HG03159 (cell line): ENCODE measurements around the gene KANK2.

Experiments used
- ATAC-seq: cut with Tn5 transposase; IDR thresholded peaks from one replicate; pipeline ENCODE4 v1.9.1; 2021; ENCODE audit warnings: mild to moderate bottlenecking, moderate library complexity; ENCODE audit not compliant: unreplicated experiment

The KANK2 gene

DNA sequence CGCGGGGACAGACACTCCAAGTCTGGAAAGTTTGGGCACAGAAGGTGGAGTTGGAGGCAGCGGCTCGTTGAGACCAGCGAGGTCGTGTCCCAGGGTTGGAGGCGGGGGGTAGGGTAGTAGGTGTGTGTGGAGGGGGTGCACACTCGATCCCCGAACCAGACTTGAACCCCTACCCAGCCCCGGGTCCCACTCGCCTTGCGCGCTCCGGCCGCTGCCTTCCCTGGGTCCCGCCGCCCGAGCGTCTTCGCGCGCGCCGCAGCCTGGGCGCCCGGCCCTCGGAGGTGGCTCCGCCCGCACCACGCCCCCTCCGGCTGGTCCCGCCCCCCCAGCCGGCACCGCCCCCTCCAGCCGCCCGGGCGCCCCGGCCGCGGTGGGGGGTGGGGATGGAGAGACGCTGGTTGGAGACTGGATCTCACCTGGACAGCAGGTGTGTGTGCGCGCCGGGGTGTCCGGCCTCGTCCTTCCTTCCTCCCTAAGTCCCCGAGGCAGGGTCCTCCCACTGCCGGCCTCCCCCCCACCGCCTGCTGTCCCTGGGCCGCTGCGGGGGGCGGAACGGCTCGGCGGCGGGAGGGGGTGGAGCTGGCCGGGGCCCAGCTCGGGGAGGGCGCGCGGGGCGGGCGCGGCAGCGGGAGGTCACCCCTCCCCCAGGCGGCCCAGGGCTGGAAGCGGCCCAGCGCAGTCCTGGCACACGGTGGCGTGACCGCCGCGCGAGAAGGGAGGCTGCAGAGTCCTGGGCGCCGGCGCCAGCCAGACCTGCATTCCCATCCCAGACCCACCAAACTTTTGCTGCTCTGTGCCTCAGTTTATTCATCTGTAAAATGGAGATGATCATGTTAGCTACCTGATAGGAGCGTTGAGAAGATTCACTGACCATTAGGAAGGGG, at the start of gene KANK2:
Gene KANK2, minus strand, starts transcription at position 255 of the 884 bp plus-strand sequence. CDS start 3,034 bp downstream, outside the sequence.
- ATAC-seq, result peak; percentile 64

DNA sequence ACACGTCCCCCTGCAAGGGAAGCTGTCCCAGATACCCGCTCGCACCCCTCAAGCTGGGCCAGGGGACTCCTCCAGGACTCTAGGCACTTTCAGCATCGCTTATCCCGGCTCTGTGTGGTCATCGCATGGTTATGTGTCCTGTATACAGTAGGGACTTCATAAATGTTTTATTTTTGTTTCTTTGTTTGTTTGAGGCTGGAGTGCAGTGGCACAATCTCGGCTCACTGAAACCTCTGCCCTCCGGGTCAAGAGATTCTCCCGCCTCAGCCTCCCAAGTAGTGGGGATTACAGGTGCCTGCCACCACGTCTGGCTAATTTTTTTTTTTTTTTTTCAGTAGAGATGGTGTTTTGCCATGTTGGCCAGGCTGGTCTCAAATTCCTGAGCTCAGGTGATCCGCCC, 49.6 kb upstream of the KANK2 start:
- no peak for ATAC-seq

DNA sequence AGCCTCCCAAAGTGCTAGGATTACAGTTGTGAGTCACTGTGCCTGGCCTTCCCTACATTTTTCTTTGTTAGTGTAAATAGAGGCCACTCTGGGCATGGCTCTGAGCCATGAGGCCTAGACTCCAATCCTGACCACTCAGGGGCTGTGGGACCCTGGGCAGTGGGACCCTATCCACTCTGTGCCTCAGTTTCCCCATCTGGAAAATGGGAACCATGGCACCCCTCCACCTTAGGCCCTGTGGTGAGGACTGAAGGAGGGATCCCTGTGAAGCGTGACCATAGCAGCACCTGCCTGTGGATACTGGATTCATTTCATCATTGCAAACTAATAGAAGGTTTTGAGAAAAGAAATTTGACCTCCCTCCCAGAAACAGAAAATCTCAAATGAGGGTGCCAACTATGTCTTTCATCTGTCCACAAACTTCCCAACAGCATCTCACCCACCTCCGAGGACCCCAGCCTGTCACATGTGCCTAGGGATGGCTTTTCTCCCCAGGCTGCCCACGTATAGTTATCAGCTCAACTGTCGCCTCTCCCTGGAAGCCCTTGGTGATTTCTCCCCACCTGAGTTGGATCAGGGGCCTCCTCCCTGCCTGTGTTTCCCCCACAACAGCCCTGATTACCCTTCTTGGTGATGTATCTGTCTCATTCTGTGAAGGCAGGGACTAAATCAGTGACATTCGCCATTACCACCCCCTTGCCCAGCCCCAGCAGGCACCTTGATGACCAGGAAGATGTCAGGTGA, 47.7 kb upstream of the KANK2 start:
- no peak for ATAC-seq

DNA sequence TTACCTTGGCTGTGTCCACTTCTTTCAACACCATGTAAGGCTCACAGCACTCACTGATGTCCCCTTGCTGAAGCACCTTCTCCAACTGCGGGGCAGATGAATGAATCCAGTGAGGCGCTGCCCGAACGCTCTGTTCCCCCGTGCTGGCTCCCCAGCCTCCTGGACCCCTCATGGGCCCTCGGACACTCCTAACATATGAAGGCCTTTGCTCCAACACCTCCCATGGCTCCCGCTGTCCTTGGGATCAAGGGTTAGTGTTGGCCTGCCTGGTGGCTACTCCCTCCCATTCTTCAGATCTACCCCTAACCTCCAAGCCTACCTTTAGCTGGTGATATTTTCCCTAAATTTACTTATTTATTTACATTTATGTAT, 46.4 kb upstream of the KANK2 start:
- no peak for ATAC-seq

DNA sequence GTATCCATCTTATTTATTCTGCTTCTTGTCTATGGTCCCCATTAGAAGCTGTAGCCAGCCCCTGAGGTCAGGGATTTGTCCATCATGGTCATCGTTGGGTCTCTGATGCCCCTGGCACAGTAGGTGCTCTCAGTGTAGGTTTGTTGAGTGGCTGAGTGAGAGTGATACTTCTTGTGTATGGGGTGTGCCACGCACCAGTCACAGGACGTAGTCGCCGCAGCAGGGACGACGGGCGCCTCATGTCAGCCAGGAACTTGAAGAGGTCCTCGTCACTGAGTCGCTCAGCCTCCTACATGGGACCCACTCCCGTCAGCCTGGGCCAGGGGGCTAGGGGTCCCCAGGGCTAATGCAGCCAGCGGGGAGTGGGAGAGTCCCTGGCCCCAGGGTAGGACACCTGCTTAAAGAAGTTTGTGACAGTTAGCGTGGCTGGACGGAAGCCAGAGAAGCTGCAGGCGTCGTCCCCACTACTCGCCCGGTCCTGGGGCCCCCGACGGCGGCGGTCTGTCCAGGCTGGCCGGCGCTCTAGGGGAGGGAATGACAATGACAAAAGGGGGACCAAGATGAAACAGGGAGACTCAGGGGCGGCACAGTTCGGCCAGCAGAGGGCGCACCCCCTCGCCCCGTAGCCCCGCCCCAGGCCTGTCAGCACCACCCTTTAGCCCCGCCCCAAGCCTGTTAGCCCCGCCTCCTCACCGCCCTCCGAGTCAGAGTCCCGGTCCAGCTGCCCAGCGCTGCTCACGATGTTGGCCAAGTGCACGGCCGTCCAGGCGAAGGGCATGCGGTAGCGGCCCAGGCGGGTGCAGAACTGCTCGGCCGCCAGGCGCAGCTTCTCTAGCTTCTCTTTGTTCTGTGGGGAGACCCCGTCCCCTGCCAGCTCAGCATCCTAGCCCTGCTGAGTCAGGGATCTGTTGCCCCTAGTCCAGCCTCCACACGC, 45.8 kb upstream of the KANK2 start:
- ATAC-seq, result no peak

DNA sequence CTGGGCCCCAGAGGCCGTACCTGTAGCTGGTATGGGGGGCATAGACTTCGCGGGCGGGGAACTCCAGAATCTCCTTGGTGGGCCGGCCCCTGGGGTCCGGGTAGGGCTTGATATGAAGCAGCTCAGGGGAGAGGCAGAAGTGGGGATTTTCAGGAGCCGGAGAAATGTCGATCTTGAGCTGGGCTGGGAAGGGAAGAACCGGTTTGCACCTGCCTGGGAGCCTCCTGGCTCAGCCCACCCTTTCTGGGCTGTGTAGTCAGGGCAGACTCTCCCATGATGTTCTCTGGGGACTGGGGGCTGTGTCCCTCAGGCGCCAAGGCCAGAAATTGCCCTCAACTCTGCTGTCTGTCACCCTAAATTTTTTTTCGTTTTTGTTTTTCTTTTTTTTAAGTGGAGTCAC, 44.7 kb upstream of the KANK2 start:
- ATAC-seq, result no peak

DNA sequence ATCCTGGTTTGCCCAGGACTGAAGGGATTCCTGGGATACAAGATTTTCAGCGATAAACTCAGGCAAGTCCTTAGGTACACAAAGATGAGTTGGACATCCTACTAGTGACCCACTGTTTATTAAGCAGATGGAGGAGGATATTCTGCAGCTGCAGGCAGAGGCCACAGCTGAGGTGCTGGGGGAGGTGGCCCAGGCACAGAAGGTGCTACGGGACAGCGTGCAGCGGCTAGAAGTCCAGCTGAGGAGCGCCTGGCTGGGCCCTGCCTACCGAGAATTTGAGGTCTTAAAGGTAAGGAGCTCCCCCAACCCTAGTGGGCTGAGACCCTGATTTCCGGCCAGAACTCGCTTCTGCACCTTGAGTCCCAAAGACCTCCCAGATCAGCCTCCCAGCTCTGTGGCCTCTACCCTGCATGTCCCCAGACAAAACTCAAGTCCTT, 42.7 kb upstream of the KANK2 start:
- no peak for ATAC-seq

DNA sequence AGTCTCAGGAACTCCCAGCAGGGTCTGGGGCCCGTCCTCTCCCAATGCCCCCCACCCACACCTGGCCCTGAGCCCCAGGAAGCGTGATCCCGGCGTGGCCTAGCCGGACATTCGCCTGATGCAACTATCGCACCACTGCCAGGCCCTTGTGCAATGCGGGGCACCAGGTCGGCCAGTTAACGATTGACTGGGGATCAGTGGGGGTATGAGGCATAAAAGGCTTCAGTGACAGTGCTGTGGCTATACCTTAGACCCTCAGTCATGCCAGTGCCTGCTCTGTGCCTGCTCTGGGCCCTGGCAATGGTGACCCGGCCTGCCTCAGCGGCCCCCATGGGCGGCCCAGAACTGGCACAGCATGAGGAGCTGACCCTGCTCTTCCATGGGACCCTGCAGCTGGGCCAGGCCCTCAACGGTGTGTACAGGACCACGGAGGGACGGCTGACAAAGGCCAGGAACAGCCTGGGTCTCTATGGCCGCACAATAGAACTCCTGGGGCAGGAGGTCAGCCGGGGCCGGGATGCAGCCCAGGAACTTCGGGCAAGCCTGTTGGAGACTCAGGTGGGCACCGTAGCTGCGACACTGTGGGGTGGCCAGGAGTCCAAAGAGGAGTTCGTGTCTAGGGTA, 42.1 kb upstream of the KANK2 start, which contains the start of gene ANGPTL8:
Gene ANGPTL8, plus strand, starts transcription at position 243 of the 624 bp plus-strand sequence. Its CDS starts 19 bp downstream, at position 262.
- no peak for ATAC-seq

DNA sequence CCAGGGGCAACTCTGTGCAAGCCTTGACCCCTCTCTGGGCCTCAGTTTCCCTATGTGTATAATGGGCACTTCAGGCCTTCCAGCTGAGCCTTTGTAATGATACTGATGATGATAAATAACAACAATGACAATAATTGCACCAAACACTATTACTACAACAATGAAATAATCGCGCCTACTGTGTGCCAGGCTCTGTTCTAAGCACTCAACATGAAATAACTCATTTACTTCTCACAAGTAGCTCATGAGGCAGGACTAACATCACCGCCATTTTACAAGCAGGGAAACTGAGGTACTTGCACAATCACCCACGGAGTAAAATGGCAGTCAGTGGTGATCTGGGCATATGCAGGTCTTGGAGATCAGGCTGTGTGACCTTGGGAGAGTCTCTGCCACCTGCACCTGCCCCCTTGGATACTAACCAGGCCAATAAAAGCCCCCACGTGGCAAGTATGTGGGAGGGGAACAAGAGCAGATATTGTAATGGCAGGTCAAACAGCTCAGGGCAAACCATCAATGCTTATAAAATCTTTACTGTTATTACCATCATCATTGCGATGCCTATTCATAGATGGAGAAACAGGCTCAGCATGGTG, 41.5 kb upstream of the KANK2 start:
- no peak for ATAC-seq

DNA sequence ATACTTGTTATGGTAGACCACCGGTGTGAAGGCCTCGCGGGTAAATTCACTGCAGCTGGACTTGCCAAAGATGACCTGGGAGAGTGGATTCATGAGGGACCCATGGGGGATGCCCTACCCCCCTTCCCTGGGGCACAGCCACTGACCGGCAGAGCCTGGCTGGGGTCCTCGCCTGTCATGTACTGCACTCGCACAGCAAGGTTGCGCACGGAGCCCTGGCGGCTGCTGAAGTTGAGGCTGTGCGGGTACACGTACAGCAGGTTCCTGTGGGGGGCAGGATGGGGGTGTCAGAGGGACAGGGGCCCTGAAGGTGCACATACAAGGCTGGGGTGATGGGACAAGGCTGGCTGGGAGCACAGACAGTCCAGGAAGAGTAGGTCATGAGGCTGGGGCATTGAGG, 40.7 kb upstream of the KANK2 start:
- ATAC-seq, result no peak

DNA sequence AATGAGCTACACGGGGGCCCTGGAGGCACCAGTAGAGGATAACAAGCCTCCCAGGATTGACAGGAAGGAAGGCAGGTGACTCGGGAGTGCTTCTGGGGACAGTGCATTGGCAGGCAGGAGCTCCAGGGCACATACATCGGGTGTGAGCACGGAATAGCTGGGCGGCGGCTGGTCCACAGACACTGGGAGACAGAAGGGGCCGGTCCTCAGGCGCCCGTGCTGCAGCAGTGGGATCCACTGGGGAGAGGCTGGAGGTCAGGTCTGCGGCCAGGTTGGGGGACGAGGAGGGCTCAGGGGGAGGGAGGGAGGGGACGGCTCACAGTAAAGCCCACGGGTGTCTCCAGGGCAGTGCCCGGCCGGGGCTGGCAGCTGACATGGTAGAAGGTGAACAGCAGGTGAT, 40.0 kb upstream of the KANK2 start:
- no peak for ATAC-seq

DNA sequence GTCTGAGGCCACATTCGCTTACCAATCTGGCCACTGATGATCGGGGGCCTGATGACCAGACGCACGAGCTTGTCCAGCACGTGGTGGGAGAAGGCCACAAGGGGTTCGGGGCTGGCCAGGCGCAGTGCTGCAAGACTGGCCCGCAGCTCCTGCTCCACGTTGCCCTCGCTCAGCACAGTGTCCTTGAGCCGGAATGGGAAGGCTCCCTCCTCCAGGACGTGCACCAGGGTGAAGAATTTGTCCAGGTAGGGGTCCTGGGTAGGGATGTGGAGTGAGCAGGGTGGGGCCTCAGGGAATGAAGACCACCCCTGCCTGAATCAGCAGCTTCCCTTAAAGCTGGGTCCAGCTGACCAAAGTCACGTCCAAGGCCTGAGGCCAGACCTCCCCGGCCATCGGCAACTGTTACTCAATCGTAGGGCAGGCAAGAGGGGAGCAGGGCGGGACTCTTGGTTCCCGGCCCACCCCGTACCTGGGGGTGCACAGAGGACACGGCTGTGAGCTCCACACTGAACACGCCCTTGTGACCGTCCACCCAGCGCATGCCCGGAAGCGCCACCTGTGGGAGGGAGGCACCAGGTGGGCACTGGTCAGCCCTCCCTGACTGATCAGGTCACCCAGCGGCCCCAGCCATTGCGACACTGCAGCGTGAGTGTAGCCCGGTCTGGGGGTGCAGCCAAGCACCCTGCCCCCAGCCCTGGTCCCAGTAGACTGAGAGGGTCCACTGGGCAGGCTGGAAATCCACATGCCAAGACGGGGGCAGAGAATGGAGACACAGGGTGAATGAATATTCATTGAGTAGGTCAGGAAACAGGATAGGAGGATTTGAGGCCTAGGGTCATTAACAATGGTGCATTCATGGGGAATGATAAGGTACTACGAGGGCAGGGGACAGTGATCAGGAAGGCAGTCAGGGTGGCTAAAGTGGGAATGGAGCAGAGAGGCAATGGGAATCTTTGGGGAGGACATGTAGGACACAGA, 39.3 kb upstream of the KANK2 start:
- no peak for ATAC-seq

DNA sequence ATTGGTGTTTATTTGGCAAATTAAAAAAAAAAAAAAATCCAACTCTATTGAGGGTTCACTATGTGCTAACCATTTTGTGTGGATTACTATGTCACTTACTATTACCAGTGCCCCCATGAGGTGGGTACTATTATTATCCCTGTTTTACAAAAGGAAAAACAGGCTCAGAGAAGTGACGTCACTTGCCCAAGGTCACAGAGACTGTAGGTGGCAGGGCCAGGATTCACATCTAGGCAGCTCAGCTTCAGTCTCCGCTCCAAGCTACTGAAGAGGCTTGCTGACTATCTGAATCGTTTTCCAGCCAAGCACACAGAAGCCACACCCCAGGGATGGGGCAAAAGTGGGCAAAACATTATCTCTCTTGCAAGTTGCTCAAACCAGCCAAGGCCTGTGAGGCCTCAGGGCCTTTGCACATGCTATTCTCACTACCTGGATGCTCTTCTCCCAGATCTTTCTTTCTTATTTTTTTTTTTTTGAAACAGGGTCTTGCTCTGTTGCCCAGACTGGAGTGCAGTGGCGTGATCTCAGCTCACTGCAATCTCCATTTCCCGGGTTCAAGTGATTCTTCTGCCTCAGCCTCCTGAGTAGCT, 37.2 kb upstream of the KANK2 start:
- ATAC-seq, result no peak

DNA sequence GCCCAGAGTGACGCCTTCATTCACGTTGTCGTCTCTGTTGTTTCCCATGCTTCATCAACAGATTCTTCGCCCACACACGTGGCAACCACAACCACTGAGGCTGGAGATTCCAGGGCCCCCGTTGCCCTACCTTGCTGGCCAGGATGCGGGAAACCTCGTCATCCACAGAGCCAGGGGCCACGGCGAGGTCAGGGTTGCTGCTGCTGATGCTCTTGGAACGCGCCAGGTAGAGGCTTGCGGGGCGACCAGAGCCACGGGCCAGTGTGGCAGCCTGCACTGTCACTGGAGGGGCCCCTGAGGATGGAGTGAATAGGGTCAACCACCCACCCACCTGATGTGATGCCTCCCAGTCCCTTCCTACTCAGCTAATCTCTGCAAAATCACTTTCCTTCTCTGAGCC, 35.7 kb upstream of the KANK2 start:
- no peak for ATAC-seq

DNA sequence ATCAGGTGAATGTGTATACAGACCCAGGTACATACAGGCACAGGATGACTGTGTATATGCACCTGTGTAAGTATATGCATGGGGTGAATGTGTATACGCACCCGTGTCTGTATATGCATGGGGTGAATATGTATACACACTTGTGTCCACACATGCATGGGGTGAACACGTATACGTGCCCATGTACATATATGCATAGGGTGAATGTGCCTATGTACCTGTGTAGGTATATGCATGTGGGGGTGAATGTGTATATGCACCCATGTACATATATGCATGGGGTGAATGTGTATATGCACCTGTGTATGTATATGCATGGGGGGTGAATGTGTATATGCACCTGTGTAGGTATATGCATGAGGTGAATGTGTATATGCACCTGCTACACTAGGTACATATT, 35.2 kb upstream of the KANK2 start:
- ATAC-seq, result no peak

DNA sequence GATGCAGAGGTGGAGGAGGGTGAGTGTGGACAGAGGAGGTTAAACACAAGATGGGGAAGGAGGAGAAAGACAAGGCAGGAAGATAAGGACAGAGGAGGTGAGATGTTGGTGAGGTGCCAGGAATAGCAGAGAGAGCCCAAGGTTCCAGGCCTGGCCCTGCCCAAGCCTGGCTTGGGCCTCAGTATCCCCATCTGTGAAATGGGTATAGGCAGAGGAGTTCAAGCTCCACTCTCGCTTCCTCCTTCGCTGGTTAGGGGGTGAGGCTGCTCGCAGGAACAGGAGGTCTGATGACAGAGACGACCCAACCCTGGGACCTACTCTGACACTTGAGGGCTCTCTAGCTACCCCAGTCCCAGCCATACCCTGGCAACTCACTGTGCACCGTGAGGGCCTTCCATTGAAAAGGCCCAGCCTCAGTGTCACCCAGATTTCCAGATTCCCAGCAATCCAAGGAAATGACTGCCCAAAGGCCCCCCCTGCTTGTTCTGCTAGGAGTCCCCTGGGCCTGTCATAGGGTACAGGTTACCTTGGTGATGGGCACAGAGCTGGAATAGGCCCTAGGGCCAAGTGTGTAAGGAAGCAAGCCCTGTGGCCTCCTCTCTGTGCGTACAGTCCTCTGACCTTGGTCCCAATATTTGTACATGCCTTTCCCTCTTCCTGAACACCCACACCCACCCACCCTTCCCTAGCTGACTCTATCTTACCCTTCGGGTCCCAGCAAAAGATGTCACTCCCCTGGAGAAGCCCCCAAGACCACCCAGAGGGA, 33.5 kb upstream of the KANK2 start:
- ATAC-seq, result no peak

DNA sequence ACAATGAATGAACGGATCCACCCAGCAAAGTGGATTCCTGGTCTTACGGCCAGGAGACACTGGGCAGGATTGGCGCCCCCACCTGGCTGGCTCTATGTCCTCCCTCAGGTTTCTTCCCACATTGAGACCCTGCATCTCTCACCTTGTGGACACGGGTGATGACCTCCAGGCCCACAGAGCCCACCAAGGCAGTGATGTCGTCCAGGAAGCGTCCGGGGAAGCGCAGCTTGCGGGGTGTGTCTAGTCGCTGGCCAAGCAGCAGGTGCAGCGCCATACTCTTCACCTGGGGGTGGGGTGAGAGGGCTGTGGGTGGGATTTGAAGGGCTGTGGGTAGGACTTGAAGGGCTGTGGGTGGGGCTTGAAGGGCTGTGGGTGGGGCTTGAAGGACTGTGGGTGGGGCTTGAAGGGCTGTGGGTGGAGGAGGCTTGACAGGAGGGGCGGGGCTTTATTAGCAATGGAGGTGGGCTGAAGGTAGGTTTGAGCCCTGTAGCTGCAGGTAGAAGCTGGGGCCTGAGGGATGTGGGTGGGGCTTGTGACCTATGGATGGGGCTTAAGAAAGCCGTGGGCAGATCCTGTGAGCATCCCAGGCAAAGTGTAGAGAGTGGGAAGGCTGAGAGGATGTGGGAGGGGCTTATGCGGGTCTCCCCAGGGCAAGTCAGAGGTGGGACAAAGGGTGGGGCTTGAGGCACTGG, 30.0 kb upstream of the KANK2 start:
- ATAC-seq, result no peak
